Natural killer cell (primary cell): ENCODE measurements around the gene DNTT. TPM values are rescaled to one million over a fixed set of nuclear protein-coding genes. Genes with fewer than 3 reads are reported as not detected.
A peak's percentile ranks its signal among the peaks of the same experiment; 100 is the strongest.

Experiments
- ATAC-seq, 3 donors: fragments of 150-1000 bp in 2 of 3; fragments of 200-7000 bp in 1 of 3; cut with Tn5 transposase; 1 replicate in 1 of 3; 2 replicates in 2 of 3; pipeline ENCODE4 v1.10.0; 2021; ENCODE audit warnings: mild to moderate bottlenecking in 2 of 3, moderate library complexity in 2 of 3
- DNase-seq, 2 donors: peaks; one replicate each; pipeline versions ENCODE4 v3.0.0 to v3.0.0-alpha.2; 2013 to 2021; ENCODE audit warnings: mixed read lengths in 1 of 2
- H3K27ac ChIP-seq: one replicate; pipeline ENCODE4 v1.5.1; 2013; ENCODE audit warnings: mild to moderate bottlenecking, low read length
- H3K27me3 ChIP-seq: one replicate; pipeline ENCODE4 v1.6.1; 2013; ENCODE audit warnings: low read length; ENCODE audit not compliant: control insufficient read depth, insufficient read depth
- H3K36me3 ChIP-seq: one replicate; pipeline ENCODE4 v1.6.1; 2013; ENCODE audit warnings: low read length; ENCODE audit not compliant: control insufficient read depth, insufficient read depth
- H3K4me1 ChIP-seq: one replicate; pipeline ENCODE4 v1.6.1; 2013; ENCODE audit warnings: low read length; ENCODE audit not compliant: control insufficient read depth, insufficient read depth
- H3K4me3 ChIP-seq: one replicate; pipeline ENCODE4 v1.5.1; 2013; ENCODE audit warnings: low read length
- H3K9me3 ChIP-seq: one replicate; pipeline ENCODE4 v1.6.1; 2013; ENCODE audit warnings: low read length; ENCODE audit not compliant: control insufficient read depth, insufficient read depth
- H3K27ac Mint-ChIP-seq, 2 donors: one replicate each; pipeline ENCODE4 v1.8.0; 2022; ENCODE audit warnings: mild to moderate bottlenecking in 2 of 2, mixed read lengths in 2 of 2, moderate library complexity in 1 of 2
- H3K27me3 Mint-ChIP-seq, 2 donors: one replicate each; pipeline ENCODE4 v1.8.0; 2022; ENCODE audit warnings: low read depth in 2 of 2, mixed read lengths in 2 of 2
- H3K36me3 Mint-ChIP-seq: one replicate; pipeline ENCODE4 v1.8.0; 2022; ENCODE audit warnings: mixed read lengths
- H3K4me1 Mint-ChIP-seq, 2 donors: one replicate each; pipeline ENCODE4 v1.8.0; 2022; ENCODE audit warnings: mixed read lengths in 2 of 2
- H3K4me3 Mint-ChIP-seq: one replicate; pipeline ENCODE4 v1.8.0; 2022; ENCODE audit warnings: mild to moderate bottlenecking, moderate library complexity, mixed read lengths
- H3K9me3 Mint-ChIP-seq, 2 donors: one replicate each; pipeline ENCODE4 v1.8.0; 2022; ENCODE audit warnings: mixed read lengths in 2 of 2
- CTCF ChIP-seq: fragments of 200-600 bp; IDR thresholded peaks from one replicate; pipeline ENCODE4 v1.8.0; 2022; ENCODE audit warnings: antibody characterized with exemption
- WGBS: methylation state at CpG from one replicate; pipeline ENCODE4 v1.1.7; 2013; ENCODE audit warnings: missing lambda C conversion rate; ENCODE audit not compliant: insufficient coverage; 5-methylcytosine and 5-hydroxymethylcytosine counted together
- intact Hi-C: fragments of 100-400 bp; cut with micrococcal nuclease; formaldehyde crosslinking; loops from one replicate; pipeline ENCODE4 v1.14.2; 2022
- total RNA-seq, 4 donors: library from RNA; stranded (reverse); fragments of 120-200 nt in 1 of 4; gene quantifications; one replicate each; pipeline versions ENCODE4 v1.2.3 to v1.2.4, GENCODE V29; 2013 to 2022

The DNTT gene
- total RNA-seq, 3 donors from 2014 or later (not counting 1 experiment from before 2014, with no cell fraction given) = not detected

- no peak for DNase-seq
- no peaks in the 10 kb centered on the region for H3K9me3 ChIP-seq
- peaks cover 6 to 26% of the 10 kb centered on the region in 2 donors for H3K27me3 Mint-ChIP-seq
- H3K36me3 ChIP-seq = no peaks in the 10 kb centered on the region
- intact Hi-C loops = no loop called here
- no peak for ATAC-seq
- H3K4me1 ChIP-seq = no peaks in the 10 kb centered on the region
- no peaks in the 10 kb centered on the region for H3K27me3 ChIP-seq
- no peak overlapping the region for H3K4me3 Mint-ChIP-seq
- no peak overlapping the region for H3K4me3 ChIP-seq
- no peaks in the 10 kb centered on the region for H3K9me3 Mint-ChIP-seq
- H3K27ac Mint-ChIP-seq = no peak overlapping the region
- TF ChIP-seq CTCF = no peak
- no peaks in the 10 kb centered on the region for H3K36me3 Mint-ChIP-seq
- peaks cover 5 to 11% of the 10 kb centered on the region in 2 donors for H3K4me1 Mint-ChIP-seq
- whole genome bisulfite sequencing = 86% methylated on average over 8 of the region's 9 CpGs
- H3K27ac ChIP-seq = no peak overlapping the region
Observed at GRCh38 chr10:96289218-96289910, 14.9 kb upstream of the DNTT start.

GRCh38 chr10:96290368-96291133 lies 13.7 kb upstream of the DNTT start:
- intact Hi-C loops = loop anchor here (5.0 kb wide), 1 partner anchor 273 kb away; no protein-coding TSS in a partner anchor
- peaks cover 5 to 11% of the 10 kb centered on the region in 2 donors for H3K4me1 Mint-ChIP-seq
- no peak for ATAC-seq
- Histone ChIP-seq H3K27me3 (no peaks in the 10 kb centered on the region), H3K36me3 (no peaks in the 10 kb centered on the region), H3K4me3 (no peak overlapping the region), H3K9me3 (no peaks in the 10 kb centered on the region), H3K4me1 (no peaks in the 10 kb centered on the region), H3K27ac (no peak overlapping the region)
- no peak overlapping the region for H3K4me3 Mint-ChIP-seq
- peaks cover 8 to 26% of the 10 kb centered on the region in 2 donors for H3K27me3 Mint-ChIP-seq
- no peak overlapping the region for H3K27ac Mint-ChIP-seq
- no peaks in the 10 kb centered on the region for H3K36me3 Mint-ChIP-seq
- no peaks in the 10 kb centered on the region for H3K9me3 Mint-ChIP-seq
- DNase-seq = no peak
- 58% methylated on average over 4 of the region's 4 CpGs for WGBS
- TF ChIP-seq CTCF = no peak

DNA sequence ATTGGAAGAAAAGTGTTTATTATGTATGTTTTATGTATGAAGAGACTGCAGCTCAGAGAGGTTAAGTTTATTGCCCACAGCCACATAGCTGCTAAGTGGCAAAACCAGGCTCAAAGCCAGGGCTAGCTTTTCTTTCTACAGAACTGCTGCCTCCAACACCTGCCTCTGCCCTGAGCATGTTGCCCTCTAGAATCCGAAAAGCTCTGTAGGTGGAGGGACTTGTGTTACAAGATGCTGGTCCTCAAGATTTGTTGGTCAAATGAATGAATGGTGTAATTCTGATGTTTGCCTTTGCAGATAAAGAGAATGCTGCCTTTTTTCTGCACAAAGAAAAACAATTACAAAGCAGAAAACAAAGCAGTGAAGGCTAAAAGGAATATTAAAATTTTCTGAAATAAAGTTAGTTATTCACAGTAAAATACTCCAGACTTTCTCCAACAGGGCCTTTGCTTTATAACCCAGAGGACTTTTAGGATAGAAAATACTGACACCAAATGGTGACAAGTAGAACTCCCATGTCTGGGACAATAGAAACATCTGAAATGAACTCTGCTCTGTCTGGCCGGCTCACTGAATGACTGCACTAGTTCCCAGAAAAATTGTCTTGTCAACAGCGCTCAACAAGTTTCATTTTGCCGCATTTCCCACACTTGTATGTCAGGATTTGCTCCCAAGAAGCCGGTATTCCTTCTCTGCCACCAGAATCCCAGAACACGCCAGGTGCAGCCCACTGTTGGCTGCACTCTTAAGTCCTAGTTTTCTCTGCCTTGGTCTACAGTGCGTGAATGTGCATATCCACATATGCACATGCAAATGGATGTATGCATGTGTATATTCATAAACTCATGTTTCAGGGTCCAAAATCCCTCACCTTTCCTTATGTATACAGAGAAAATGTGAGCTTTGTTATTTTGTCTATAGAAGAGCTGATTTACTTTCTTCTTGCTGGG lies 11.0 kb upstream of the DNTT start:
- Histone ChIP-seq H3K36me3 (no peaks in the 10 kb centered on the region), H3K27ac (no peak overlapping the region), H3K9me3 (no peaks in the 10 kb centered on the region), H3K4me1 (no peaks in the 10 kb centered on the region), H3K27me3 (no peaks in the 10 kb centered on the region), H3K4me3 (no peak overlapping the region)
- peaks cover 13 to 19% of the 10 kb centered on the region in 2 donors for H3K27me3 Mint-ChIP-seq
- no peak overlapping the region for H3K4me3 Mint-ChIP-seq
- DNase-seq = peak in 1 of 2 donors; percentile 52
- intact Hi-C loops = loop anchor here (5.0 kb wide), 1 partner anchor 276 kb away; no protein-coding TSS in a partner anchor
- no peaks in the 10 kb centered on the region for H3K36me3 Mint-ChIP-seq
- TF ChIP-seq CTCF = no peak
- peaks cover 0 to 2% of the 10 kb centered on the region in 2 donors for H3K4me1 Mint-ChIP-seq
- no peak for ATAC-seq
- no peaks in the 10 kb centered on the region for H3K9me3 Mint-ChIP-seq
- 41% methylated on average over 6 of the region's 7 CpGs for WGBS
- no peak overlapping the region for H3K27ac Mint-ChIP-seq
